Loucy (cell line): ENCODE measurements around the gene POC1B.
A peak's percentile ranks its signal among the peaks of the same experiment; 100 is the strongest.

ENCODE experiments used
- H2AFZ ChIP-seq: fragments of 200-600 bp; sonication (generic); 2 replicates; pipeline ENCODE4 v1.6.0; 2016; ENCODE audit warnings: antibody characterized with exemption, mild to moderate bottlenecking, low read length, moderate library complexity
- H3F3A ChIP-seq: fragments of 200-600 bp; 2 replicates; pipeline ENCODE4 v1.6.0; 2016; ENCODE audit warnings: antibody characterized with exemption, low read depth, mild to moderate bottlenecking
- H3K27me3 ChIP-seq: fragments of 200-600 bp; sonication (generic); 2 replicates; pipeline ENCODE4 v1.6.1; 2014; ENCODE audit warnings: low read length, mild to moderate bottlenecking; ENCODE audit not compliant: insufficient read depth, poor library complexity, severe bottlenecking
- H3K36me3 ChIP-seq: fragments of 200-600 bp; sonication (generic); 2 replicates; pipeline ENCODE4 v1.6.1; 2016; ENCODE audit warnings: low read length; ENCODE audit not compliant: insufficient read depth
- H3K4me1 ChIP-seq: fragments of 200-600 bp; sonication (generic); 2 replicates; pipeline ENCODE4 v1.5.1; 2014; ENCODE audit warnings: low read length, mild to moderate bottlenecking; ENCODE audit not compliant: insufficient read depth, poor library complexity, severe bottlenecking
- H3K4me2 ChIP-seq: fragments of 200-600 bp; sonication (generic); 2 replicates; pipeline ENCODE4 v1.6.0; 2014; ENCODE audit warnings: antibody characterized with exemption, low read length, low read depth, mild to moderate bottlenecking; ENCODE audit not compliant: poor library complexity, severe bottlenecking
- H3K4me3 ChIP-seq: fragments of 200-600 bp; sonication (generic); 2 replicates; pipeline ENCODE4 v1.5.1; 2014; ENCODE audit warnings: low read length, mild to moderate bottlenecking, mixed read lengths; ENCODE audit not compliant: poor library complexity, severe bottlenecking
- H3K79me2 ChIP-seq: fragments of 200-600 bp; sonication (generic); 2 replicates; pipeline ENCODE4 v1.6.1; 2014; ENCODE audit warnings: low read length; ENCODE audit not compliant: insufficient read depth
- H3K9ac ChIP-seq: fragments of 200-600 bp; sonication (generic); 2 replicates; pipeline ENCODE4 v1.6.0; 2014; ENCODE audit warnings: mild to moderate bottlenecking, low read depth, low read length, moderate library complexity; ENCODE audit not compliant: poor library complexity, severe bottlenecking
- H3K9me2 ChIP-seq: fragments of 200-600 bp; sonication (generic); replicated peaks from 2 replicates; pipeline ENCODE4 v1.6.1; 2016; ENCODE audit warnings: low read depth, low read length, mixed read lengths
- H3K9me3 ChIP-seq: fragments of 200-600 bp; sonication (generic); 2 replicates; pipeline ENCODE4 v1.6.1; 2014; ENCODE audit warnings: mild to moderate bottlenecking, antibody characterized with exemption, low read length, low read depth; ENCODE audit not compliant: insufficient read depth
- H4K20me1 ChIP-seq: fragments of 200-600 bp; sonication (generic); 2 replicates; pipeline ENCODE4 v1.6.0; 2014; ENCODE audit warnings: antibody characterized with exemption, low read length, mild to moderate bottlenecking; ENCODE audit not compliant: insufficient read depth, poor library complexity, severe bottlenecking
- CTCF ChIP-seq: fragments of 200-600 bp; sonication (generic); conservative IDR thresholded peaks from 2 replicates; pipeline ENCODE4 v1.5.1; 2014; ENCODE audit warnings: mild to moderate bottlenecking, antibody characterized with exemption, low read length
- EZH2phosphoT487 ChIP-seq: fragments of 200-600 bp; IDR thresholded peaks from 2 replicates; pipeline ENCODE4 v1.6.1; 2018; ENCODE audit warnings: antibody characterized with exemption, mild to moderate bottlenecking, moderate library complexity, borderline replicate concordance

The POC1B gene

GRCh38 chr12:89528434-89528833, 2.6 kb upstream of the POC1B start:
- H3K9me3 ChIP-seq: no peaks in the 10 kb centered on the region
- H3F3A ChIP-seq: no peaks in the 10 kb centered on the region
- H3K4me2 ChIP-seq: peak overlapping the region; percentile 92
- H4K20me1 ChIP-seq: peaks cover 9% of the 10 kb centered on the region
- TF ChIP-seq CTCF (no peak), EZH2phosphoT487 (no peak)
- H3K79me2 ChIP-seq: peaks cover 27% of the 10 kb centered on the region; the same call in 1 of the 2 replicates
- no peaks in the 10 kb centered on the region for H3K36me3 ChIP-seq
- H2AFZ ChIP-seq: no peak overlapping the region
- no peaks in the 10 kb centered on the region for H3K9me2 ChIP-seq
- H3K27me3 ChIP-seq: no peaks in the 10 kb centered on the region
- H3K4me1 ChIP-seq: peaks cover 24% of the 10 kb centered on the region
- no peak overlapping the region for H3K4me3 ChIP-seq
- no peak overlapping the region for H3K9ac ChIP-seq

GRCh38 chr12:89525305-89525823, 483 bp downstream of the POC1B start:
- H3K4me1 ChIP-seq: peaks cover 44% of the 10 kb centered on the region
- H2AFZ ChIP-seq: peak overlapping the region; percentile 94
- peaks cover 10% of the 10 kb centered on the region for H4K20me1 ChIP-seq
- no peaks in the 10 kb centered on the region for H3F3A ChIP-seq
- H3K9me3 ChIP-seq: no peaks in the 10 kb centered on the region
- H3K4me2 ChIP-seq: peak overlapping the region; percentile 92
- H3K9me2 ChIP-seq: no peaks in the 10 kb centered on the region
- TF ChIP-seq EZH2phosphoT487 (no peak), CTCF (no peak)
- no peaks in the 10 kb centered on the region for H3K36me3 ChIP-seq
- H3K27me3 ChIP-seq: no peaks in the 10 kb centered on the region
- H3K79me2 ChIP-seq: peaks cover 49% of the 10 kb centered on the region; the same call in 1 of the 2 replicates
- H3K4me3 ChIP-seq: peak overlapping the region; percentile 99
- peak overlapping the region; percentile 86 for H3K9ac ChIP-seq

GRCh38 chr12:89524541-89525304, 1.1 kb downstream of the POC1B start, which contains the start of gene GALNT4:
TSS of gene GALNT4 (minus strand) at chr12:89524796. CDS start at chr12:89524549, 247 bp downstream.
- Histone ChIP-seq H2AFZ (peak within 1 kb of the TSS; percentile 94), H3K9me2 (no peaks in the 10 kb centered on the region), H4K20me1 (peaks cover 6% of the 10 kb centered on the region), H3F3A (no peaks in the 10 kb centered on the region), H3K36me3 (no peaks in the 10 kb centered on the region), H3K4me3 (peak within 1 kb of the TSS; percentile 99), H3K9ac (peak within 1 kb of the TSS; percentile 86), H3K4me1 (peaks cover 44% of the 10 kb centered on the region), H3K79me2 (peaks cover 50% of the 10 kb centered on the region; the same call in 1 of the 2 replicates), H3K9me3 (no peaks in the 10 kb centered on the region), H3K27me3 (no peaks in the 10 kb centered on the region), H3K4me2 (peak within 1 kb of the TSS; percentile 92)
- TF ChIP-seq EZH2phosphoT487 (no peak), CTCF (peak; percentile 72)
